ENCODE data around the gene VAMP4.

- no peak for TF ChIP-seq POLR2AphosphoS5 (IDR thresholded peaks at IDR 0.05; ENCODE audit: borderline replicate concordance, low read depth, low read length)
- TF ChIP-seq EZH2 (IDR thresholded peaks at IDR 0.05) = no peak
These were observed 15.0 kb upstream of the VAMP4 start for GRCh38 chr1:171756856-171757255.

Measured in SK-N-MC (cell line).